Endothelial cell of umbilical vein (primary cell): ENCODE measurements around the gene RNGTT. TPM values are rescaled to one million over a fixed set of nuclear protein-coding genes. Genes with fewer than 3 reads are reported as not detected.

ENCODE experiments used
- BruUV-seq: library from RNA; stranded (reverse); fragments of 400-500 nt; replicated peaks from 2 replicates; lab custom pipeline; 2021; lab: Mats Ljungman, UMichigan
- CTCF ChIA-PET: fragments of 300-600, 350-600 bp; sonication (Branson Sonifier 250); formaldehyde crosslinking; loops from one replicate; lab custom pipeline; 2021; ENCODE audit warnings: antibody characterized with exemption, inconsistent platforms; lab: Charles Lee
- POLR2A ChIA-PET: fragments of 300-600, 350-600 bp; sonication (Branson Sonifier 250); formaldehyde crosslinking; loops from one replicate; lab custom pipeline; 2021; ENCODE audit warnings: antibody characterized with exemption, inconsistent platforms; lab: Charles Lee
- DNase-seq: peaks from one replicate; pipeline ENCODE4 v3.0.0-alpha.2; 2011; ENCODE audit warnings: low read depth, low spot score
- FAIRE-seq: peaks from 2 replicates; lab custom pipeline; 2011; peaks lifted over from hg19 to GRCh38; lab: Jason Lieb, UNC
- H2AFZ ChIP-seq: 2 replicates; pipeline ENCODE4 v1.6.0; 2012; ENCODE audit warnings: low read depth, low read length, control low read depth, inconsistent platforms
- H3K27ac ChIP-seq: 2 replicates; pipeline ENCODE4 v1.5.1; 2011; ENCODE audit warnings: low read depth, mild to moderate bottlenecking, control low read depth, low read length, moderate library complexity; ENCODE audit not compliant: insufficient read depth
- H3K27me3 ChIP-seq, 2 experiments: 2 replicates each; pipeline versions ENCODE4 v1.6.0 to v1.6.1; 2011; ENCODE audit warnings: low read length in 2 of 2, mixed read lengths in 1 of 2; ENCODE audit not compliant: control insufficient read depth in 2 of 2, insufficient read depth in 2 of 2
- H3K36me3 ChIP-seq, 2 experiments: 2 replicates in 1 of 2; 3 replicates in 1 of 2; pipeline ENCODE4 v1.5.1; 2011; ENCODE audit warnings: low read length in 2 of 2, mild to moderate bottlenecking in 1 of 2, moderate library complexity in 1 of 2; ENCODE audit not compliant: control insufficient read depth in 2 of 2, insufficient read depth in 2 of 2; ENCODE audit errors: extremely low read depth in 1 of 2
- H3K4me1 ChIP-seq: 3 replicates; pipeline ENCODE4 v1.5.1; 2011; ENCODE audit warnings: mild to moderate bottlenecking, low read length; ENCODE audit not compliant: control insufficient read depth, insufficient read depth; ENCODE audit errors: extremely low read depth
- H3K4me2 ChIP-seq: 2 replicates; pipeline ENCODE4 v1.6.1; 2011; ENCODE audit warnings: low read length, control low read depth, mixed read lengths; ENCODE audit not compliant: insufficient read depth
- H3K4me3 ChIP-seq, 3 experiments: fragments of 200-600 bp in 1 of 3; sonication (generic), shearing (Covaris generic) in 1 of 3; replicated peaks in 1 of 3; 2 replicates each; pipeline ENCODE4 v1.5.1; 2011 to 2016; ENCODE audit warnings: control low read depth in 3 of 3, low read length in 3 of 3, mild to moderate bottlenecking in 2 of 3, inconsistent platforms in 1 of 3, low read depth in 1 of 3, moderate library complexity in 1 of 3; ENCODE audit not compliant: insufficient read depth in 1 of 3
- H3K79me2 ChIP-seq: 2 replicates; pipeline ENCODE4 v1.6.0; 2012; ENCODE audit warnings: low read length, inconsistent platforms; ENCODE audit not compliant: control insufficient read depth, insufficient read depth
- H3K9ac ChIP-seq: replicated peaks from 2 replicates; pipeline ENCODE3; 2011; ENCODE audit warnings: low read length, control low read depth; ENCODE audit not compliant: insufficient read depth; ENCODE audit errors: extremely low read depth
- H3K9me1 ChIP-seq: replicated peaks from 3 replicates; pipeline ENCODE4 v1.6.0; 2011; ENCODE audit warnings: mild to moderate bottlenecking, low read length; ENCODE audit not compliant: control insufficient read depth, insufficient read depth; ENCODE audit errors: extremely low read depth
- H3K9me3 ChIP-seq: replicated peaks from 2 replicates; pipeline ENCODE4 v1.5.1; 2012; ENCODE audit warnings: low read length, inconsistent platforms; ENCODE audit not compliant: control insufficient read depth, insufficient read depth
- H4K20me1 ChIP-seq: replicated peaks from 2 replicates; pipeline ENCODE3; 2011; ENCODE audit warnings: mild to moderate bottlenecking, low read length; ENCODE audit not compliant: control insufficient read depth, insufficient read depth; ENCODE audit errors: extremely low read depth
- EZH2 ChIP-seq: IDR thresholded peaks from 2 replicates; pipeline ENCODE4 v1.6.1; 2012; ENCODE audit warnings: borderline replicate concordance, low read depth, mild to moderate bottlenecking, moderate library complexity, low read length, inconsistent platforms; ENCODE audit not compliant: severe bottlenecking
- FOS ChIP-seq: IDR thresholded peaks from 2 replicates; pipeline ENCODE4 v1.6.1; 2011; ENCODE audit warnings: mild to moderate bottlenecking, low read length, moderate library complexity, borderline replicate concordance; ENCODE audit not compliant: insufficient read depth
- GATA2 ChIP-seq: IDR thresholded peaks from 2 replicates; pipeline ENCODE4 v1.7.0; 2011; ENCODE audit warnings: low read depth, mild to moderate bottlenecking, moderate library complexity, mixed read lengths, low read length; ENCODE audit not compliant: insufficient read length, insufficient read depth
- JUN ChIP-seq: IDR thresholded peaks from 2 replicates; pipeline ENCODE4 v1.6.1; 2011; ENCODE audit warnings: borderline replicate concordance, low read depth; ENCODE audit not compliant: insufficient read length, insufficient read depth
- MYC ChIP-seq: IDR thresholded peaks from one replicate; pipeline ENCODE4 v1.6.1; 2011; ENCODE audit warnings: mild to moderate bottlenecking, low read depth, low read length
- POLR2A ChIP-seq: IDR thresholded peaks from 2 replicates; pipeline ENCODE4 v1.6.1; 2012; ENCODE audit warnings: low read depth, mild to moderate bottlenecking, control low read depth, low read length
- POLR2AphosphoS5 ChIP-seq: IDR thresholded peaks from 2 replicates; pipeline ENCODE4 v1.6.1; 2012; ENCODE audit warnings: low read depth, mild to moderate bottlenecking, control low read depth, low read length, moderate library complexity; ENCODE audit not compliant: insufficient read depth
- dilution Hi-C: fragments of 300-500 bp; cut with MboI; formaldehyde crosslinking; loops from one replicate; pipeline ENCODE4 v1.15.0; 2019; ENCODE audit warnings: low sequenced_read_pairs; ENCODE audit not compliant: extremely low pct_ligation_motif_present
- intact Hi-C: fragments of 100-400 bp; cut with micrococcal nuclease; formaldehyde crosslinking; loops from one replicate; pipeline ENCODE4 v1.10.0; 2022
- polyA plus RNA-seq, 4 experiments: library from polyadenylated mRNA; depleted of rRNA in 3 of 4; stranded (reverse) in 3 of 4; unstranded in 1 of 4; fragments of >200 nt; gene quantifications; 2 replicates each; pipeline versions ENCODE4 v1.2.1 to v1.2.3, GENCODE V29; 2011 to 2012; ENCODE audit warnings: missing spikeins in 1 of 4
- total RNA-seq: library from RNA; stranded (reverse); gene quantifications from 2 replicates; pipeline ENCODE4 v1.2.3, GENCODE V29; 2021
- TF ChIP-seq, protein P1 (sequence below): IDR thresholded peaks from 2 replicates; pipeline ENCODE4 v1.6.1; 2011; ENCODE audit not compliant: insufficient read depth, insufficient read length
- TF ChIP-seq, protein P2 (sequence below), 2 donors: IDR thresholded peaks; 1 replicate in 1 of 2; 2 replicates in 1 of 2; pipeline ENCODE4 v1.5.1; 2011; ENCODE audit warnings: low read length in 2 of 2, mild to moderate bottlenecking in 2 of 2, moderate library complexity in 2 of 2, control low read depth in 1 of 2, inconsistent platforms in 1 of 2, low read depth in 1 of 2; ENCODE audit not compliant: insufficient read depth in 1 of 2; ENCODE audit errors: extremely low read depth in 1 of 2

Gene RNGTT
- total and polyA plus RNA-seq, 2 donors (not counting 3 experiments of a cell fraction or from before 2014, with no cell fraction given) = 2.1 to 13.1 TPM

DNA sequence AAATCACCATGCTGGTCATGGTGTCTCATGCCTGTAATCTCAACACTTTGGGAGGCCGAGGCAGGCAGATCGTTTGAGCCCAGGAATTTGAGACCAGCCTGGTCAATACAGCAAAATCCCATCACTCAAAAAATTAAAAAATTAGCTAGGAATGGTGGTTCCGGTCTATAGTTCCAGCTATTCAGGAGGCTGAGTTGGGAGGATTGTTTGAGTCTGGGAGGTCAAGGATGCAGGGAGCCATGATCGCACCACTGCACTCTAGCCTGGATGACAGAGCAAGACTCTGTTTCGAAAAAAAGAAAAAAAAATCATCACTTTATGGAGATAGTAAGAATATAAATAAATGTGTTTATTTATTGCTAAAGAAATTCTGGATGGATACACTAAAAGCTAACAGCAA, 124.1 kb downstream of the RNGTT start:
- dilution Hi-C loops (no loop called here), intact Hi-C loops (no loop called here)
- Histone ChIP-seq H3K4me3 (no peak overlapping the region), H3K36me3 (no peaks in the 10 kb centered on the region), H3K9me3 (no peaks in the 10 kb centered on the region), H3K9ac (no peak overlapping the region), H3K4me1 (no peaks in the 10 kb centered on the region), H3K4me2 (no peak overlapping the region), H3K27me3 (no peaks in the 10 kb centered on the region), H3K79me2 (no peaks in the 10 kb centered on the region), H2AFZ (no peak overlapping the region), H3K9me1 (no peaks in the 10 kb centered on the region), H4K20me1 (no peaks in the 10 kb centered on the region), H3K27ac (no peak overlapping the region)
- TF ChIP-seq MYC (no peak), GATA2 (no peak), JUN (no peak), POLR2A (no peak), FOS (no peak), EZH2 (no peak), POLR2AphosphoS5 (no peak)
- TF ChIP-seq, protein P1, sequence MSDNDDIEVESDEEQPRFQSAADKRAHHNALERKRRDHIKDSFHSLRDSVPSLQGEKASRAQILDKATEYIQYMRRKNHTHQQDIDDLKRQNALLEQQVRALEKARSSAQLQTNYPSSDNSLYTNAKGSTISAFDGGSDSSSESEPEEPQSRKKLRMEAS = no peak
- FAIRE-seq (no peak), DNase-seq (no peak)
- CTCF ChIA-PET = interaction anchor here (0.8 to 2.1 kb wide), 3 partner anchors 10 to 32 kb away, joined by 3 to 7 read pairs (median 4); no protein-coding TSS in a partner anchor
- POLR2A ChIA-PET = no interaction called here
- no TSS peak for BruUV-seq

DNA sequence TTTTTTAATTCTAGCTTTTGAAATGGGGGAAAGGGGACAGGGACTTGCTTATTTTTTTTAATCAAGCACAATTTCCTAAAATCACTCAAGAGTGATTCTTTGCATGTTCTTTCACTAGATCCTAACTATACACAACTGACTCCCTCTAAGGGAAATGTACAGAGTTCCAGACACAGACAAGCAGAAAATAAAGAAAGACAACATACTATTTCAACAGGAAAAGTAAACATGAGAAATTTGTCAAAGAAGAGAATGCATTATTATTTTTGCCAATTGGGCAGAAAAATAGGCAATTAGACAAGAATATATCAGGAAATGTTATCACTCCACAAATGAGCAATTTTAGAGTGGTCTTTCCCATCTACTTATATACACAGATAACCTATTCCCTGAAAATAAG, 128.2 kb downstream of the RNGTT start:
- H3K36me3 ChIP-seq = no peaks in the 10 kb centered on the region
- H3K9me3 ChIP-seq = no peaks in the 10 kb centered on the region
- H3K27ac ChIP-seq = no peak overlapping the region
- BruUV-seq = no TSS peak
- intact Hi-C loops (no loop called here), dilution Hi-C loops (no loop called here)
- H3K9me1 ChIP-seq = no peaks in the 10 kb centered on the region
- no peak for TF ChIP-seq EZH2
- TF ChIP-seq, protein P1 = no peak
- no peak for TF ChIP-seq FOS
- TF ChIP-seq, protein P2, sequence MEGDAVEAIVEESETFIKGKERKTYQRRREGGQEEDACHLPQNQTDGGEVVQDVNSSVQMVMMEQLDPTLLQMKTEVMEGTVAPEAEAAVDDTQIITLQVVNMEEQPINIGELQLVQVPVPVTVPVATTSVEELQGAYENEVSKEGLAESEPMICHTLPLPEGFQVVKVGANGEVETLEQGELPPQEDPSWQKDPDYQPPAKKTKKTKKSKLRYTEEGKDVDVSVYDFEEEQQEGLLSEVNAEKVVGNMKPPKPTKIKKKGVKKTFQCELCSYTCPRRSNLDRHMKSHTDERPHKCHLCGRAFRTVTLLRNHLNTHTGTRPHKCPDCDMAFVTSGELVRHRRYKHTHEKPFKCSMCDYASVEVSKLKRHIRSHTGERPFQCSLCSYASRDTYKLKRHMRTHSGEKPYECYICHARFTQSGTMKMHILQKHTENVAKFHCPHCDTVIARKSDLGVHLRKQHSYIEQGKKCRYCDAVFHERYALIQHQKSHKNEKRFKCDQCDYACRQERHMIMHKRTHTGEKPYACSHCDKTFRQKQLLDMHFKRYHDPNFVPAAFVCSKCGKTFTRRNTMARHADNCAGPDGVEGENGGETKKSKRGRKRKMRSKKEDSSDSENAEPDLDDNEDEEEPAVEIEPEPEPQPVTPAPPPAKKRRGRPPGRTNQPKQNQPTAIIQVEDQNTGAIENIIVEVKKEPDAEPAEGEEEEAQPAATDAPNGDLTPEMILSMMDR (IDR thresholded peaks at IDR 0.05; ENCODE audit: extremely low read depth in 1 of 2, insufficient read depth in 1 of 2, low read depth in 1 of 2, low read length in 2 of 2) = no peak
- TF ChIP-seq JUN = no peak
- TF ChIP-seq MYC = no peak
- POLR2A ChIA-PET = no interaction called here
- no peaks in the 10 kb centered on the region for H4K20me1 ChIP-seq
- no peaks in the 10 kb centered on the region for H3K4me1 ChIP-seq
- FAIRE-seq (no peak), DNase-seq (no peak)
- CTCF ChIA-PET = interaction anchor here (0.6 kb wide), 1 partner anchor 1161 kb away, joined by 3 read pairs; no protein-coding TSS in a partner anchor
- no peaks in the 10 kb centered on the region for H3K27me3 ChIP-seq
- no peak overlapping the region for H2AFZ ChIP-seq
- no peak overlapping the region for H3K9ac ChIP-seq
- H3K4me2 ChIP-seq = no peak overlapping the region
- no peaks in the 10 kb centered on the region for H3K79me2 ChIP-seq
- H3K4me3 ChIP-seq = no peak overlapping the region
